ENCODE data around the gene SPIRE1. TPM values are rescaled to one million over a fixed set of nuclear protein-coding genes. Genes with fewer than 3 reads are reported as not detected.

Gene SPIRE1
- total RNA-seq, 2 donors from 2014 or later = 14.2 to 17.2 TPM

GRCh38 chr18:12409469-12409868, 248.4 kb downstream of the SPIRE1 start:
- H3K27ac Mint-ChIP-seq = no peak overlapping the region

DNA sequence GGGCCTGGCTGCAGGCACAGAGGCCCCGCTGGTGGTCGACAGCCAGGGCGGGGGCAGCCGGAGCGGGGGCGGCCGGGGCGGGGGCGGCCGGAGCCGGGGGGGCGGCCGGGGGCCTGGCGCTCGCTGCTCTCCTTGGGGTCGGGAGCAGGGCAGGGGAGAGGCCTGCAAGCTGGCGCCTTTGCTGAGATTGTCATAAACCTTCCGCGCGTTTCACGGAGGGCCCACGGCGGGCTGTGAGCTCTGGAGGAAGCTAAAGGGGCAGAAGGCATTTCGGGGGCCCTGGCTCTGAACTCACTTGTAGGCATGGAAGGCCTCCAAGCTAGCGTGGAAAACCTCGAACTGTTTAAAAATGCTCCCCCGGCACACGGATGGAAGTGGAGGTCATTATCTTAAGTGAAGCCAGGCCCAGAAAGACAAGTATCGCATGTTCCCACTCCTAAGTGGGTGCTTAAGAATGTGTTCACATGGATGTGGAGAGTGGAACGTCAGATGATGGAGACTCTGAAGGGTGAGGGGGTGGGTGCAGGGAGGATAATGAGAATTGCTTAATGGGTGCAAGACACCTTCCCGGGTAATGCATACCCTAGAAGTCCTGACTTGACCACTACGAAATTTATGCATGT, 249.5 kb downstream of the SPIRE1 start:
- Histone ChIP-seq H3K4me1 (ENCODE audit: control insufficient read depth, insufficient read depth, low read length) (no peaks in the 10 kb centered on the region), H3K9me3 (ENCODE audit: control insufficient read depth, low read length) (no peaks in the 10 kb centered on the region), H3K9ac (ENCODE audit: extremely low read depth, low read length, poor library complexity, severe bottlenecking) (no peak overlapping the region), H3K27me3 (ENCODE audit: control insufficient read depth, insufficient read depth, low read length, poor library complexity, severe bottlenecking) (peaks cover 40% of the 10 kb centered on the region), H3K36me3 (ENCODE audit: control insufficient read depth, insufficient read depth, low read length) (no peaks in the 10 kb centered on the region), H3K4me3 (ENCODE audit: low read length) (peak overlapping the region; percentile 86), H3K27ac (ENCODE audit: low read depth, low read length) (no peak overlapping the region)
- TF ChIP-seq CTCF (conservative IDR thresholded peaks at IDR 0.05) = no peak
- Mint-ChIP-seq H3K27ac (peak overlapping the region; percentile 78), H3K36me3 (ENCODE audit: low read depth) (peaks cover 2% of the 10 kb centered on the region), H3K27me3 (ENCODE audit: insufficient read depth) (peaks cover 46% of the 10 kb centered on the region), H3K4me3 (peak overlapping the region; percentile 69), H3K9me3 (no peaks in the 10 kb centered on the region), H3K4me1 (peaks cover 8% of the 10 kb centered on the region)
- 14 to 18% methylated on average over 14 to 32 of the region's 32 CpGs for WGBS, 2 experiments (ENCODE audit: insufficient coverage in 1 of 2, insufficient read length in 1 of 2)
- DNase-seq = no peak

More at GRCh38 chr18:12409469-12409868, 248.4 kb downstream of the SPIRE1 start:
- Histone ChIP-seq H3K4me1 (ENCODE audit: control insufficient read depth, insufficient read depth, low read length) (no peaks in the 10 kb centered on the region), H3K27me3 (ENCODE audit: control insufficient read depth, insufficient read depth, low read length, poor library complexity, severe bottlenecking) (peaks cover 29% of the 10 kb centered on the region), H3K9ac (ENCODE audit: extremely low read depth, low read length, poor library complexity, severe bottlenecking) (no peak overlapping the region), H3K9me3 (ENCODE audit: control insufficient read depth, low read length) (no peaks in the 10 kb centered on the region), H3K4me3 (ENCODE audit: low read length) (no peak overlapping the region), H3K36me3 (ENCODE audit: control insufficient read depth, insufficient read depth, low read length) (no peaks in the 10 kb centered on the region), H3K27ac (ENCODE audit: low read depth, low read length) (no peak overlapping the region)
- 67 to 94% methylated on average over 2 of the region's 3 CpGs for WGBS, 2 experiments (ENCODE audit: insufficient coverage in 1 of 2, insufficient read length in 1 of 2)
- H3K9me3 Mint-ChIP-seq = no peaks in the 10 kb centered on the region
- peaks cover 35% of the 10 kb centered on the region for H3K27me3 Mint-ChIP-seq (ENCODE audit: insufficient read depth)
- H3K36me3 Mint-ChIP-seq (ENCODE audit: low read depth) = peaks cover 2% of the 10 kb centered on the region
- TF ChIP-seq CTCF (conservative IDR thresholded peaks at IDR 0.05) = no peak
- H3K4me1 Mint-ChIP-seq = peaks cover 8% of the 10 kb centered on the region
- H3K4me3 Mint-ChIP-seq = no peak overlapping the region
- DNase-seq = no peak

DNA sequence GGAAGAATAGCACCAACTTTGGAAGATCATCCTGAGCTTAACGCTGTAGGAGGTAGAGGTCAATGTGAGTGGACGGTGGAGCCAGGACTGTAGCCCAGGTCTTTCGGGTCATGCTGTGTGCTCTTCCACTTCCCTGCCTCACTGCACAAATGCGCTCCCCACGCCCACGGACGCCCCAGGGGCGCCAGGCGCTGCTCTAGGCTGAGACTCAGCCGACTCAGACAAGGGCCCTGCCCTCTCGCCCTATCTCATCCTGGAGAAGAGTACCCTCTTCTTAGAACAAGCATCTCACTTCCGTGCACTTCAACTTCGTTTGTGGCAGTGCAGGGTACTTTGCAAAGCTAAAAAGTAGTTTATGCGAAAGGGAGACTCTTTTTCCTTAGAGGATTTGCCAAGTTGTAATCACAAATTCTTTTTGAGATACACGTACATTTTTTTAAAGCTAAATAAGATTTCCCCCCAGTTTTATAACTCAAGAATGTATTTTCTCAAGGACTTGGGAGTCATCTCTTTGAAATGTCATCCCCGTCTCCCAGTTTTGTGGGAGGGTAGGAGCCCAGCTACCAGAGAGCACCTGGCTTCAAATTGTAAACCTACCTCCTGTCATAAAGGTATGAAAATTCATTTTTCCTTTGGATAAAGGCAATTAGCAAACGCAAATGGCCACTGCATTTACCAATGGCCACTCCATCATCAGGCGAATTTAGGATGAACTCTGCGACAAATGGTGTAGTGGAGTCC, 251.4 kb downstream of the SPIRE1 start:
- Histone ChIP-seq H3K4me1 (ENCODE audit: control insufficient read depth, insufficient read depth, low read length) (no peaks in the 10 kb centered on the region), H3K36me3 (ENCODE audit: control insufficient read depth, insufficient read depth, low read length) (no peaks in the 10 kb centered on the region), H3K9ac (ENCODE audit: extremely low read depth, low read length, poor library complexity, severe bottlenecking) (no peak overlapping the region), H3K4me3 (ENCODE audit: low read length) (no peak overlapping the region), H3K9me3 (ENCODE audit: control insufficient read depth, low read length) (no peaks in the 10 kb centered on the region), H3K27ac (ENCODE audit: low read depth, low read length) (no peak overlapping the region), H3K27me3 (ENCODE audit: control insufficient read depth, insufficient read depth, low read length, poor library complexity, severe bottlenecking) (peaks cover 40% of the 10 kb centered on the region)
- Mint-ChIP-seq H3K36me3 (ENCODE audit: low read depth) (peaks cover 2% of the 10 kb centered on the region), H3K27ac (no peak overlapping the region), H3K9me3 (no peaks in the 10 kb centered on the region), H3K4me1 (peaks cover 8% of the 10 kb centered on the region), H3K4me3 (no peak overlapping the region), H3K27me3 (ENCODE audit: insufficient read depth) (peaks cover 57% of the 10 kb centered on the region)
- no peak for DNase-seq
- no peak for TF ChIP-seq CTCF (conservative IDR thresholded peaks at IDR 0.05)
- WGBS, 2 experiments (ENCODE audit: insufficient coverage in 1 of 2, insufficient read length in 1 of 2) = 78 to 82% methylated on average over 16 to 19 of the region's 19 CpGs

All from endodermal cell (in vitro differentiated cells).